Measurements from ENCODE around the gene STRN4.
A peak's percentile ranks its signal among the peaks of the same experiment; 100 is the strongest.
"Not testable (repeated sequence)": the region's sequence is repeated elsewhere in the genome, so short reads cannot be mapped to it uniquely, and the experiment has no call there.

STRN4 gene

DNA sequence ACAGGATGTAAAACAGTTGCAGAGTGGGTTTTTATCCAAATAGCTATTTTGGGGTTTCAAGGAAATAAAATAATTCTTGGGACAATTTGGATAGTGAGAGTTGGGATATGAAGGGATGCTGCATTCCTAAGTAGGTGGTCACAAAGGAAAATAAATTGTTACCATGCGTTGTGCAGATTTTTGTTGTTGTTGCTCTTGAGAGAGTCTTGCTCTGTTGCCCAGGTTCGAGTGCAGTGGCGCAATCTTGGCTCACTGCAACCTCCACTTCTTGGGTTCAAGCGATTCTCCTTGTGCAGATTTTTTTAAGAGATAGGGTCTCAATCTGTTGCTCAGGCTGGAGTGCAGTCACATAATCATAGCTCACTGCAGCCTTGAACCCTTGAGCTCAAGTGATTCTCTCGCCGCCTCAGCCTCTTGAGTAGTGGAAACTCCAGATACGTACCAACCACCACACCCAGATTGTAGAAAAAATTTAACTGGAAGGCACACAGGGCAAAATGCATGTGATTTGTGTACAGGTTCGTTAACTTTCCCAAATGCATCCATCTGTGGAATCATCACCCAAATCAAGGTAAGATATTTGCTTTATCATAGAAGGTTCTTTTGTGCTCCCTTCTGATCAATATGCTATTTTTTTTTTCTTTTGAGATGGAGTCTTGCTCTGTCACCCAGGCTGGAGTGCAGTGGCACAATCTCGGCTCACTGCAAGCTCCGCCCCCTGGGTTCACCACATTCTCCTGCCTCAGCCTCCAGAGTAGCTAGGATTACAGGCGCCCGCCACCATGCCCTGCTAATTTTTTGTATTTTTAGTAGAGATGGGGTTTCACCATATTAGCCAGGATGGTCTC is 26.1 kb upstream of the STRN4 start:
- DNase-seq, result no peak

- not testable (repeated sequence) for DNase-seq
These were observed 22.5 kb upstream of the STRN4 start for GRCh38 chr19:46768746-46769145.

DNA sequence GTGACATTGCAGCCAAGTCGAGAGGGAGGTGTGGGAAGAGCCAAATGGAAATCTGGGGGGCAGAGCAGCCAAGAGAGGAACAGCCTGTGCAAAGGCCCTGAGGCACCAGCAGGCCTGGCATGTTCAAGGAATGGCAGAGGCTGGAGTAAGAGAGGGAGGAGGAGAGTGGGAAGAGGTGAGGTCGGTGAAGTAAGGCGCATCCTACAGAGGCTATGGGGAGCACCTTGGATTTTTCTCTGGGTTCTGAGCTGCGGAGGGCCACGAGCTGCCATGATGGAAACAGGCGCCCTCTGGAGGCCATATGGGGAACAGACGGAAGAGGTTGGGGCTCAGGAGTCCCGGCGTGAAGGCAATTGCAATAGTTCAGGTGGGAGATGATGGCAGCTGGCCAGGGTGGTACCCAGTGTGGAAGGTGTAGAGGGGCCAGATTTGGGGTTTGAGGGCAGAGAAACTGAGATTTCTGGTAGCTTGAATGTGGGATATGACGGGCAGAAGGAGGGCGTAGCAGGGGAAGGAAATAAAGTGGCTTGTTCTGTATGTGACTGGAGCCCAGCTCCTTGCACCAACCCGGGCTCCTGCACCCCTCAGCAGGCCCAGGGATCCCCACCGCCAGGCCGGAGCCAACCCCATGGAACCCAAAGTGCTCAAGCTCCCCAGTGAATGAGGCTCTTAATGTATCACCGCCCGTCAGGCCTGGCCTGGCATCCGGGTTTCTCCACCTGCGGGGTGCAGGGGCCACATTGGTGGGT is 20.5 kb upstream of the STRN4 start:
- no peak for DNase-seq

- no peak for DNase-seq
These were observed 18.6 kb upstream of the STRN4 start for GRCh38 chr19:46764817-46765291.

DNA sequence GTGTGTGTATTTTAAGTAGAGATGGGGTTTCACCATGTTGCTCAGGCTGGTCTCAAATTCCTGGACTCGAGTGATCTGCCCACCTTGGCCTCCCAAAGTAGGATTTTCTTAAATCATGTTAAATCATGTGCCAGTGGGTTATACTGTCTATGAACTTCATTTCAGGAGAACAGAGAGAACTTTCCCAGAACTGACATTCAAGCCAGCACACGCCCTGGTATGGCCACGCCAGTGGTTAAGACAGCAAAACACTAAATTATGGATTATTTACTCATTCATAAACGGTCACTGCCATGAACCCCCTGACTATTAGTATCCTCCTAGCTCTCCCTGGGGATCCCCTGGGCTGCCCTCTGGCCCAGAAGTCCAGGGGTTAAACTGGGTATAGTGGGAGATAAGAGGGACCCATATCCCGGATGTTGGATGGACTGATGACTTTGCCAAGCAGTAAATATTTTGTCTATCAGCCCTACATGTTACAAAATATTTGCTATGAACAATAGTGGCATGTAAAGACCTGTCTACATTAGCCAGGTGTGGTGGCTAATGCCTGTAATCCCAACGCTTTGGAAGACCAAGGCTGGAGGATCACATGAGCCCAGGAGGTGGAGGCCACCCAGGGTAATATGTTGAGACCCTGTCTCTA is 16.1 kb upstream of the STRN4 start:
- no peak for DNase-seq

GRCh38 chr19:46761418-46761831 is 15.2 kb upstream of the STRN4 start:
- DNase-seq, result no peak

DNA sequence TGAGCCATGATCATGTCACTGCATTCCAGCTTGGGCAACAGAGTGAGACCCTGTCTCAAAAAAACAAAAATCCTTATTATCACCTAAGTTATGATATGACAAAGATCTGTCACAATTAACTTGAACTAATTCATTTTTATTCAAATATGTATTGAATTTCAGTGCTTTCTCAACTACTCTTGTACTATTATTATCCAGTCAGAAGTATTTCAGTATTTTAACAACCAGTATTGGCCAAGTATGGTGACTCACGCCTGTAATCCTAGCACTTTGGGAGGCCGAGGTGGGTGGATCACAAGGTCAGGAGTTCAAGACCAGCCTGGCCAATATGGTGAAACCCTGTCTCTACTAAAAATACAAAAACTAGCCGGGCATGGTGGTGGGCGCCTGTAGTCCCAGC is 14.6 kb upstream of the STRN4 start:
- not testable (repeated sequence) for DNase-seq

DNA sequence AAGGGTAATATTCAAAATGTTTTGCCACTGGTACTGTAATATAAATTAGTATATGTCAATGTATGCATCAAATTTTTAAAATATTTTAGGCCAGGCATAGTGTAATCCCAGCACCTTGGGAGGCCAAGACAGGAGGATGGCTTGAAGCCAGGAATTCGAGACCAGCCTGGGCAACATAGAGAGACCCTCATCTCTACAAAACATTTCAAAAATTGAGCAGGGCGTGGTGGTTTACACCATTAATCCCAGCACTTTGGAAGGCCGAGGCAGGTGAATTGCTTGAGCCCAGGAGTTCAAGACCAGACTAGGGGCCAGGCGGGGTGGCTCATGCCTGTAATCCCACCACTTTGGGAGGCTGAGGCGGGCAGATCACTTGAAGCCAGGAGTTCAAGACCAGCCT is 14.1 kb upstream of the STRN4 start:
- no peak for DNase-seq

DNA sequence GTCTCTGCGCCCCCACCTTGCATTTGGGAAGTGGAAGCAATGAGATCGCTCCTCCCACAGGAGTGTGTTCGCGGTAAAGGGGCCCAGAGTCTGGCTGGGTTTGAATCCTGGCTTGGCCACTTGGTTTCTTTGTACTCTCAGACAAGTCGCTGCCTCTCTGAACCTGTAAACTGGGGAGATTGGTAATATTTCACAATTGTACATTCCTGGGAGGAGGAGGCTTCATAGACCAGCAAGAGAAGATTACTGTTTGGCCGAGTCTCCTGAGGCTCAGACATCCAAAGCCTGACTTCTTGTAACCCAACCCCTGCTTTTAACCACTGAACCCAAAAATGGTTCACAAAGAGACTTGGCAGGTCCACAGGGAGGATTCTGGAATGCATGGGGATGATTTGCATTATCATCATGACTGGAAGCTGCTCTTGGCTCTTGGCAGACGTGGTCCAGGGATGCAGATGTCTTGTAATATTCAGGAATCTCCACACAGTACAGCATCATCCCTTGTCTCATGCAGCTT is 13.6 kb upstream of the STRN4 start:
- no peak for DNase-seq

DNA sequence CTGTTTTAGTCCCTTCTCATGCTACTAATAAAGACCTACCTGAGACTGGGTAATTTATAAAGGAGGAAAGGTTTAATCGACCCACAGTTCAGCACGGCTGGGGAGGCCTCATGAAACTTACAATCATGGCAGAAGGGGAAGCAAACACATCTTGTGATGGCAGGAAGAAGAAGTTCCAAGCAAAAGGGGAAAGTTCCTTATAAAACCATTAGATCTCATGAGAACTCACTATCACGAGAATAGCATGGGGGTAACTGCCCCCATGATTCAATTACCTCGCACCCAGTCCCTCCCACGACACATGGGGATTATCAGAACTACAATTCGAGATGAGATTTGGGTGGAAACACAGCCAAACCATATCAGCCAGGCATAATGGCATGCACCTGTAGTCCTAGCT is 13.0 kb upstream of the STRN4 start:
- DNase-seq, result no peak

- DNase-seq, result no peak
These were observed 10.3 kb upstream of the STRN4 start for GRCh38 chr19:46756544-46756888.

GRCh38 chr19:46755853-46756543 is 9.7 kb upstream of the STRN4 start:
- DNase-seq, result no peak

- DNase-seq, result no peak
These were observed 9.0 kb upstream of the STRN4 start for GRCh38 chr19:46755077-46755852.

- DNase-seq, result peak; percentile 70
These were observed 7.3 kb upstream of the STRN4 start for GRCh38 chr19:46753420-46754155.

DNA sequence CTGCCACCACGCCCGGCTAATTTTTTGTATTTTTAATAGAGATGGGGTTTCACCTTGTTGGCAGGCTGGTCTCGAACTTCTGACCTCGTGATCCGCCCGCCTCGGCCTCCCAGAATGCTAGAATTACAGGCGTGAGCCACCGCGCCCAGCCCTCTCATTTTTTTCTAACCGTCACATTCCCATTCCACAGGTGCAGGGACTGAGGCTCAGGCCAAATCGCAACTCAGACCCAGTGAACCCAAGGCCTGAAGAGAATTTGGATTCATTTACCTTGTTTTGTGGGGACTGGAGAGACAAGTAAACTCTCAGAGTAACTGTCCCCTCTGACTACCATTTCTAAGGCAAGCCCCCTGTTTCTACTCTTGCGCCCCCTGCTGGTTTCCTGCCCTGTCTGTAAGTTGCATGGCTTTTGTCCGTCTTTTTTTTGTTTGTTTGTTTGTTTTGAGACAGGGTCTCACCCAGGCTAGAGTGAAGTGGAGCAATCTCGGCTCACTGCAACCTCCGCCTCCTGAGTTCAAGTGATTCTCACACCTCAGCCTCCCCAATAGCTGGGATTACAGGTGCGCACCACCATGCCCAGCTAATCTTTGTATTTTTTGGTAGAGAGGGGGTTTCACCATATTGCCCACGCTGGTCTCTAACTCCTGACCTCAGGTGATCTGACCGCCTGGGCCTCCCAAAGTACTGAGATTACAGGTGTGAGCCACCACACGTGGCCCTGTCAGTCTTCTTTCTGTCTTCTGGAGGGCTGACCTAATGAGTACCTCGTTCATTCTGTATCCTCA is 2.3 kb upstream of the STRN4 start:
- DNase-seq, result peak; percentile 79

GRCh38 chr19:46745521-46746280 is 549 bp downstream of the STRN4 start, which contains the start of gene FKRP:
TSS of gene FKRP (plus strand) at chr19:46746057. CDS start at chr19:46755451, 9,394 bp downstream.
- peak; percentile 69 for DNase-seq

DNA sequence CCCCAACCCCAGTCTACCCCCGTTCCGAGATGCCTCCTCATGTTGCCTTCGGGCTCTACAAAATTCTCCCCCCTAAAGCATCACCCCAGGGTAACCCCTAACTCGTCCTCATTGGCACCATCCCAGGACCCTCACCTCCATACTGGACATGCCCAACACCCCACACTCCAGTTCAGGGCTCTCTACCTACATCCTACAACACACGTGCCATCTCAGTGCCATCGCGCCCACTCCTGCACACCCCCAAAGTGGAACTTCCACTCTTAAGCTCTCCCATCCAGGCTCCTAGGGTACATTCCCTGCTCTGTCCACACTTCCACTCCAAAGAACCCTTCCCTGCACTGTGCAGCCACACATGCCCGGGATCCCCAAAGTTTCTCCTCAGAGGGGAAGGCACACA is 1.2 kb downstream of the STRN4 start:
- no peak for DNase-seq

DNA sequence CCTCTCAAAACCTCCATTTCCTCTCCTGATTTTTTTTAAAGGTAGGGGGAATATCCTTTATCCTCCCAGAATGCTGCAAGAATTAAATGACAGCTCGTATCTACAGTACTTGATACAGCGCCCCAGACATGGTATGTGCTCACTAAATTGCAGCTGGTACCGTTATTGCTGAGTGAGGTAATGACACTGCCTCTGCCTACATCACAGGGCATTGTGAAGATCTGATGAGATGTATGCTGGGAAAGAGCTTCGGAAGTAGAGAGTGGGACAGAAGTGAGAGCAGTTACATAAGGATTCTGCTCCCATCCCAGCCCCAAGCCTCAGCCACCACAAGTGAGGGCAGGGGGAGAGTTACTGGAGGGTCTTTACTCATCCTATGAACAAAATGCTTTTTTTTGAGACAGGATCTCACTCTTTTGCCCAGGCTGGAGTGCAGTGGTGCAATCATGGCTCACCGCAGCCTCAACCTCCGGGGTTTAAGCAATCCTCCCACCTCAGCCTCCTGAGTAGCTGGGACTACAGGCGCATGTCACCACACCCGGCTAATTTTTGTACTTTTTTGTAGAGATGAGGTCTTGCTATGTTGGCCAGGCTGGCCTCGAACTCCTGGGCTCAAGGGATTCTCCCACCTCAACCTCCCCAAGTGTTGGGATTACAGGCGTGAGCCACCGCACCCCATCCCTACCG is 2.1 kb downstream of the STRN4 start:
- DNase-seq, result no peak

DNA sequence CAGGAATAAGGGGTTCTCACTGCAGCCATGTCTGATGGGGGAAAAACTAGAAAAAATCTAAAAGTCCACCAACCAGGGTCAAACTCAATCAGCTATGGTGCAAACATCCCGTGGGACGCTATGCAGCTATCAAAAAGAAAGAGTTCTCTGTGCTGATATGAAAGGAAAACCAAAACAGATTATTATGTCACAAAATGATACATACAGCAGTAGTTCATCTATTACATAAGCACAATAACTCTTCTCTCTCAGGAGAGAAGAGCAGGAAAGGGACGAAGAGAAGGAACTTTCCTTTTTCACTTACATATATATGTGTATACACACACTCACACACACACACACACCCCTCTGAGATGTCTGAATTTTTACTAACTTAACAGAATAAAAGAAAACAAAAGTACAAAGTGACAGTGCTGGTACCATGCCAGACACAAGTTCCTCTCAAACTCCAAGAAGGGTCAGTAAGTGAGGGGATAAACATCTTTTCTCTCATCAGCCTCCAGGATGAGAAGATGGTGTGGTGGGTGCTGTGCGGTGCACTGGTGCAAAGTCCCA is 3.2 kb downstream of the STRN4 start:
- DNase-seq, result no peak

Data from eye (tissue), 1 donor.